Smooth muscle cell (in vitro differentiated cells): Measurements from ENCODE around the gene FER1L5. TPM values are rescaled to one million over a fixed set of nuclear protein-coding genes. Genes with fewer than 3 reads are reported as not detected.

Experiments
- DNase-seq: peaks from one replicate; lab custom pipeline; 2025; ENCODE audit not compliant: unreplicated experiment; lab: John Stamatoyannopoulos, UW
- H2AFZ ChIP-seq: fragments of 200-600 bp; sonication (generic); 2 replicates; pipeline ENCODE4 v1.6.0; 2016; ENCODE audit warnings: antibody characterized with exemption, low read depth, mild to moderate bottlenecking
- H3F3A ChIP-seq: fragments of 200-600 bp; sonication (generic); 2 replicates; pipeline ENCODE4 v1.6.0; 2017; ENCODE audit warnings: antibody characterized with exemption, low read depth
- H3K27ac ChIP-seq: fragments of 200-600 bp; sonication (generic); 2 replicates; pipeline ENCODE4 v1.5.1; 2016; ENCODE audit warnings: low read depth, mild to moderate bottlenecking
- H3K27me3 ChIP-seq: fragments of 200-600 bp; sonication (generic); 2 replicates; pipeline ENCODE4 v1.6.1; 2016; ENCODE audit warnings: low read depth, mild to moderate bottlenecking
- H3K36me3 ChIP-seq: fragments of 200-600 bp; sonication (generic); 2 replicates; pipeline ENCODE4 v1.5.1; 2016; ENCODE audit warnings: low read depth
- H3K4me1 ChIP-seq: fragments of 200-600 bp; sonication (generic); 2 replicates; pipeline ENCODE4 v1.5.1; 2016; ENCODE audit warnings: low read depth
- H3K4me2 ChIP-seq: fragments of 200-600 bp; sonication (generic); 2 replicates; pipeline ENCODE4 v1.6.0; 2016; ENCODE audit warnings: mild to moderate bottlenecking
- H3K4me3 ChIP-seq: fragments of 200-600 bp; sonication (generic); 2 replicates; pipeline ENCODE4 v1.5.1; 2016; ENCODE audit warnings: mild to moderate bottlenecking
- H3K79me2 ChIP-seq: fragments of 200-600 bp; sonication (generic); 2 replicates; pipeline ENCODE4 v1.6.0; 2016; ENCODE audit warnings: low read depth, mild to moderate bottlenecking
- H3K9ac ChIP-seq: fragments of 200-600 bp; sonication (generic); 2 replicates; pipeline ENCODE4 v1.6.0; 2016; ENCODE audit warnings: low read depth
- H3K9me3 ChIP-seq: fragments of 200-600 bp; sonication (generic); replicated peaks from 2 replicates; pipeline ENCODE4 v1.5.1; 2016; ENCODE audit warnings: low read depth
- H4K20me1 ChIP-seq: fragments of 200-600 bp; sonication (generic); 2 replicates; pipeline ENCODE4 v1.6.0; 2016; ENCODE audit warnings: low read depth
- WGBS: methylation state at CpG from one replicate; pipeline ENCODE4 v1.1.7; 2016; ENCODE audit warnings: low lambda C conversion rate; 5-methylcytosine and 5-hydroxymethylcytosine counted together
- polyA plus RNA-seq: library from polyadenylated mRNA; unstranded; fragments of >200 nt; fragmentation: Nextera tagmentation; extraction: Ambion mirVana; gene quantifications from 2 replicates; pipeline ENCODE4 v1.2.1, GENCODE V29; 2016
- total RNA-seq: library from RNA; depleted of rRNA; stranded (reverse); fragments of >200 nt; gene quantifications from 2 replicates; pipeline ENCODE4 v1.2.3, GENCODE V29; 2014
- TF ChIP-seq, protein P1 (sequence below): fragments of 200-600 bp; sonication (generic); IDR thresholded peaks from 2 replicates; pipeline ENCODE4 v1.5.1; 2017; ENCODE audit warnings: borderline replicate concordance, mild to moderate bottlenecking, antibody characterized with exemption; ENCODE audit not compliant: insufficient read depth, poor library complexity, severe bottlenecking

Gene FER1L5
- total and polyA plus RNA-seq, 2 experiments from 2014 or later: not detected

DNA sequence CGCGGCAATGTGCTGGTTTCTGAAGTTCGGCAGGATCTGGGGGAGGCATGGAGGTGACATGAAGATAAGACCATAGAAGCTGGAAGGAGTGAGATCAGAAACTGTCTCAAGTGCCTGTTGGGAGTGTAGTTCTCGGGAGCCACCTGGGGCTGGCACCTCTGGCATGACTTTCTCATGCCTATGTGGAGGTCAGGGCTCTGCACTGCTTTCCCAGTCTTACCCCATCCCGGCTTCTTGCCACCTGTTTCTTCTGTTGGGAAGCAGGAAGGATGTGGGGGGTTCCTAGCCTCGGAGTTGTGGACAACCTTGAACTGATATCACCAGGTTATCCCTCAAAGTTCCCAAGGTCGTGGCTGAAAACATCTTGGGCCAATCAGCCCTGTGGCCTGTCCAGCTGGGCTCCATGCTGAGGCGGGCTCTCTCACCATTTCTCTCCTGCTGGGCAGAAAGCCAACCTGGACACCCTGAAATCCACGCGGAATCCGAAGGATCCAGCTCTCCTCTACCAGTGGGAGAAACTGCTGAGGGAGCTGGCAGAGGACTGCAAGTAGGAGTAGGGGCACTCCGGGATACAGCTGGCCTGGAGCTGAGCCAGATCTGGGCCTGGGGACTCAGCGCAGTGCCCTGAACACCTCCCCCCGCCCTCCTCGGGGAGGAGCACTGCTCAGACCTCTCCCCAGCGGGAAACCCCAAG lies 42.5 kb downstream of the FER1L5 start:
- Histone ChIP-seq H3K4me3 (no peak overlapping the region), H3K27ac (no peak overlapping the region), H2AFZ (no peak overlapping the region), H3K4me2 (no peak overlapping the region), H3K36me3 (no peaks in the 10 kb centered on the region), H3K9me3 (no peaks in the 10 kb centered on the region), H3K4me1 (no peaks in the 10 kb centered on the region), H4K20me1 (no peaks in the 10 kb centered on the region), H3K9ac (no peak overlapping the region), H3K79me2 (no peaks in the 10 kb centered on the region), H3F3A (no peaks in the 10 kb centered on the region), H3K27me3 (no peaks in the 10 kb centered on the region)
- TF ChIP-seq, protein P1, sequence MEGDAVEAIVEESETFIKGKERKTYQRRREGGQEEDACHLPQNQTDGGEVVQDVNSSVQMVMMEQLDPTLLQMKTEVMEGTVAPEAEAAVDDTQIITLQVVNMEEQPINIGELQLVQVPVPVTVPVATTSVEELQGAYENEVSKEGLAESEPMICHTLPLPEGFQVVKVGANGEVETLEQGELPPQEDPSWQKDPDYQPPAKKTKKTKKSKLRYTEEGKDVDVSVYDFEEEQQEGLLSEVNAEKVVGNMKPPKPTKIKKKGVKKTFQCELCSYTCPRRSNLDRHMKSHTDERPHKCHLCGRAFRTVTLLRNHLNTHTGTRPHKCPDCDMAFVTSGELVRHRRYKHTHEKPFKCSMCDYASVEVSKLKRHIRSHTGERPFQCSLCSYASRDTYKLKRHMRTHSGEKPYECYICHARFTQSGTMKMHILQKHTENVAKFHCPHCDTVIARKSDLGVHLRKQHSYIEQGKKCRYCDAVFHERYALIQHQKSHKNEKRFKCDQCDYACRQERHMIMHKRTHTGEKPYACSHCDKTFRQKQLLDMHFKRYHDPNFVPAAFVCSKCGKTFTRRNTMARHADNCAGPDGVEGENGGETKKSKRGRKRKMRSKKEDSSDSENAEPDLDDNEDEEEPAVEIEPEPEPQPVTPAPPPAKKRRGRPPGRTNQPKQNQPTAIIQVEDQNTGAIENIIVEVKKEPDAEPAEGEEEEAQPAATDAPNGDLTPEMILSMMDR: no peak
- DNase-seq: no peak
- WGBS: 85% methylated on average over 16 of the region's 16 CpGs

DNA sequence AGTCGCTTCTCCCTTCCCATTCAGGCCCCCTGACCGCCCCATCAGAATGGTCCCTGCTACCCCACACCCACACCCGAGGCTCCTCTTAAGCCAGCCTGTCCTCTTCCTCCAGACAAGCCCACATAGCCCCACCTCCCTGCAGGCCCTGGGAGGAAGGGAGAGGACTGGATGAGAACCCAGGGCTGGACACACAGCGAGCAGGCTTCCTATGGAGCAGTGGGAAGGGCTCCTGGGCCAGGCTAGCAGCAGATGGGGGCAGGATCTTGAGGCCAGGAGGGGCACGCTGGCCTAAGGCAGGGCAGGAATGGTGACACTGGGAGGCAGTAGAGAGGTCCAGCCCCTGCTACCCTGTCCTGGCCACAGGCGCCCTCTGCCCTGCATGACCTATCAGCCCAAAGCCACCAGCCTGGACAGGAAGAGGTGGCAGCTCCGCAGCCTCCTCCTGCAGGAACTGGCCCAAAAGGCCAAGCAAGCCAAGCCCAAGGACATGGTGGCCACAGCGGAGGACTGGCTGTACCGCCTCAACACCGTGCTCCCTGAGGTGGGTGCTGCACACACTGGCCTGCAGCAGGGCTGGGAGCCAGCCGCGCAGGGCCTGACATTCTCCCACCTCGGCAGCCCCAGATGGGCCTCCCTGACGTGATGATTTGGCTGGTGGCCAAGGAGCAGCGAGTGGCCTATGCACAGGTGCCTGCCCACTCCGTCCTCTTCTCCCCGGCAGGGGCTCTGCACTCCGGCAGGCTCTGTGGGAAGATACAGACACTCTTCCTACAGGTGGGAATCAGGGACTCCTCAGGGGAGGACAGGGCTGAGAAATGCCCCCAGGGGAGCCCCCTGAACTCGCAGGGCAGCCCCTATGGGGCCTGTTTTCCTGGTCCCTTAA lies 43.3 kb downstream of the FER1L5 start:
- Histone ChIP-seq H2AFZ (no peak overlapping the region), H3K4me1 (no peaks in the 10 kb centered on the region), H3K27me3 (no peaks in the 10 kb centered on the region), H3K36me3 (no peaks in the 10 kb centered on the region), H4K20me1 (no peaks in the 10 kb centered on the region), H3K27ac (no peak overlapping the region), H3K4me3 (no peak overlapping the region), H3K9ac (no peak overlapping the region), H3K9me3 (no peaks in the 10 kb centered on the region), H3K79me2 (no peaks in the 10 kb centered on the region), H3K4me2 (no peak overlapping the region), H3F3A (no peaks in the 10 kb centered on the region)
- 79% methylated on average over 19 of the region's 19 CpGs for WGBS
- TF ChIP-seq, protein P1: no peak
- no peak for DNase-seq

DNA sequence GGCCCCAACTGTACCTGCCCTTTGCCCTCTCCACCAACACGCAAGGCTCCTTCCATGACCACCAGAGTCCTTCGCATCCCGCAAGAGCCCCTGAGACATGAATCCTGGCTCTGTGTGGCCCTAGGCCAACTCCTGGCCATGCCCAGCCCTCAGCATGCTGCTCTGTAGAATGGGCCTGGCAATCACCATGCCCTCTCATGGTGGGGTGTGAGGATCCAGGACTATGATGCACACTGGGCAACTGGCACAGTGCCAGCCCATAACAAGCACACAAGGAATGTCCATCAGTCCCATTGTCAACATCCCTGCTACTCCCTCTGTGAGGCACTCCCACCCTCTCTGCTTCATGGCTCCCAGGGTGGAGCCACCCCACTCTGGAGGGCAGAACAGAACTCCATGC lies 44.7 kb downstream of the FER1L5 start:
- no peak overlapping the region for H2AFZ ChIP-seq
- H3K79me2 ChIP-seq: no peaks in the 10 kb centered on the region
- H3K9ac ChIP-seq: no peak overlapping the region
- H3K9me3 ChIP-seq: no peaks in the 10 kb centered on the region
- H3K4me3 ChIP-seq: no peak overlapping the region
- H4K20me1 ChIP-seq: no peaks in the 10 kb centered on the region
- H3F3A ChIP-seq: no peaks in the 10 kb centered on the region
- no peak overlapping the region for H3K27ac ChIP-seq
- H3K4me2 ChIP-seq: no peak overlapping the region
- no peak for DNase-seq
- no peaks in the 10 kb centered on the region for H3K36me3 ChIP-seq
- WGBS: 97% methylated on average over 3 of the region's 3 CpGs
- H3K4me1 ChIP-seq: no peaks in the 10 kb centered on the region
- H3K27me3 ChIP-seq: no peaks in the 10 kb centered on the region
- TF ChIP-seq, protein P1: no peak
